Erythroblast (primary cell): ENCODE data around the gene UHRF2.
"Not testable (repeated sequence)": the region's sequence is repeated elsewhere in the genome, so short reads cannot be mapped to it uniquely, and the experiment has no call there.

Source experiments
- GATA1 ChIP-seq: IDR thresholded peaks from 2 replicates; pipeline ENCODE4 v1.6.1; 2011; ENCODE audit warnings: low read depth, mild to moderate bottlenecking, control low read depth, low read length, moderate library complexity
- POLR2A ChIP-seq: IDR thresholded peaks from 2 replicates; pipeline ENCODE4 v1.6.1; 2011; ENCODE audit warnings: mild to moderate bottlenecking, low read length

- not testable (repeated sequence) for TF ChIP-seq POLR2A, GATA1
Measured at GRCh38 chr9:6455292-6455691, 42.3 kb downstream of the UHRF2 start.
